ENCODE measurements around the gene HAPLN2.
"Not testable (repeated sequence)": the region's sequence is repeated elsewhere in the genome, so short reads cannot be mapped to it uniquely, and the experiment has no call there.

The HAPLN2 gene

GRCh38 chr1:156616463-156616862 is 2.8 kb upstream of the HAPLN2 start:
- no peak for DNase-seq
- CTCF ChIA-PET = interaction anchor here (1.1 to 2.7 kb wide), 3 partner anchors 8 to 43 kb away, joined by 4 to 8 read pairs (median 5); no protein-coding TSS in a partner anchor
- Mint-ChIP-seq H3K27ac (no peak overlapping the region), H3K9me3 (no peaks in the 10 kb centered on the region), H3K4me1 (no peaks in the 10 kb centered on the region), H3K4me3 (no peak overlapping the region), H3K27me3 (peaks cover 86% of the 10 kb centered on the region), H3K36me3 (no peaks in the 10 kb centered on the region)

- no peak overlapping the region for H3K4me3 Mint-ChIP-seq
- no peak overlapping the region for H3K27ac Mint-ChIP-seq
- no peak for DNase-seq
- no peaks in the 10 kb centered on the region for H3K9me3 Mint-ChIP-seq
- CTCF ChIA-PET = interaction anchor here (0.8 to 2.5 kb wide), 13 partner anchors 11 to 234 kb away, joined by 3 to 27 read pairs (median 7); no protein-coding TSS in a partner anchor
- no peaks in the 10 kb centered on the region for H3K36me3 Mint-ChIP-seq
- peaks cover 3% of the 10 kb centered on the region for H3K4me1 Mint-ChIP-seq
- peaks cover 90% of the 10 kb centered on the region for H3K27me3 Mint-ChIP-seq
Measured at GRCh38 chr1:156619582-156619955, 354 bp downstream of the HAPLN2 start.

- CTCF ChIA-PET = interaction anchor here (0.7 to 11.6 kb wide), 10 partner anchors 10 to 237 kb away, joined by 3 to 264 read pairs (median 8); partner anchors contain the start of genes CRABP2 and NES
- Mint-ChIP-seq H3K36me3 (no peaks in the 10 kb centered on the region), H3K27me3 (peaks cover 87% of the 10 kb centered on the region), H3K27ac (no peak overlapping the region), H3K4me3 (no peak overlapping the region), H3K4me1 (peaks cover 12% of the 10 kb centered on the region), H3K9me3 (no peaks in the 10 kb centered on the region)
- no peak for DNase-seq
Measured at GRCh38 chr1:156622581-156623297, 3.5 kb downstream of the HAPLN2 start.

GRCh38 chr1:156623946-156624813 is 5.0 kb downstream of the HAPLN2 start:
- H3K4me3 Mint-ChIP-seq = peak overlapping the region; percentile 15
- no peaks in the 10 kb centered on the region for H3K9me3 Mint-ChIP-seq
- H3K36me3 Mint-ChIP-seq = no peaks in the 10 kb centered on the region
- CTCF ChIA-PET = interaction anchor here (0.8 to 11.6 kb wide), 31 partner anchors 9 to 239 kb away, joined by 3 to 264 read pairs (median 4); partner anchors contain the start of genes BCAN, CRABP2 and NES
- no peak overlapping the region for H3K27ac Mint-ChIP-seq
- H3K4me1 Mint-ChIP-seq = peaks cover 12% of the 10 kb centered on the region
- DNase-seq = peak; percentile 48
- peaks cover 83% of the 10 kb centered on the region for H3K27me3 Mint-ChIP-seq

DNA sequence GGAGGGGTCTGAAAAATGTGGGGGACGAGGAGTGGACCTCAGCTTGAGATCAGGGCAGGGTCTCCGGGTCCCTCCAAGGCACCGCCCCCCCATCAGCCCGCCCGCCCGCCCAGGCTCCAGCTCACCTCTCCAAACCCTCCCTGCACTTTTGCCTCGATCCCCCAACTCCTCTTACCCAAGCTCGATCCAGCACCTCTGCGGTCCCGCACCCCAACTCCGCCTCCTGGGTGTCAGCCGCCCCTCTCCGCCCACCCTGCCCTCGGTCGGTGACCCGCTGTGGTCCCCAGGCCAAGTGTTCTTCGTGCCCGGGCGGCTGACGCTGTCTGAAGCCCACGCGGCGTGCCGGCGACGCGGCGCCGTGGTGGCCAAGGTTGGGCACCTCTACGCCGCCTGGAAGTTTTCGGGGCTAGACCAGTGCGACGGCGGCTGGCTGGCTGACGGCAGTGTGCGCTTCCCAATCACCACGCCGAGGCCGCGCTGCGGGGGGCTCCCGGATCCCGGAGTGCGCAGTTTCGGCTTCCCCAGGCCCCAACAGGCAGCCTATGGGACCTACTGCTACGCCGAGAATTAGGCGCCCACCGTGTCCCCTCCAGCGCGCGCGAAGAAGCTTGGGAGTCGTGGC is 5.7 kb downstream of the HAPLN2 start:
- Mint-ChIP-seq H3K9me3 (no peaks in the 10 kb centered on the region), H3K36me3 (no peaks in the 10 kb centered on the region), H3K27me3 (peaks cover 83% of the 10 kb centered on the region), H3K27ac (no peak overlapping the region), H3K4me3 (peak overlapping the region; percentile 15), H3K4me1 (peaks cover 12% of the 10 kb centered on the region)
- DNase-seq = no peak
- CTCF ChIA-PET = interaction anchor here (0.8 to 11.6 kb wide), 25 partner anchors 10 to 265 kb away, joined by 3 to 264 read pairs (median 5); partner anchors contain the start of genes BCAN, CRABP2 and NES

DNA sequence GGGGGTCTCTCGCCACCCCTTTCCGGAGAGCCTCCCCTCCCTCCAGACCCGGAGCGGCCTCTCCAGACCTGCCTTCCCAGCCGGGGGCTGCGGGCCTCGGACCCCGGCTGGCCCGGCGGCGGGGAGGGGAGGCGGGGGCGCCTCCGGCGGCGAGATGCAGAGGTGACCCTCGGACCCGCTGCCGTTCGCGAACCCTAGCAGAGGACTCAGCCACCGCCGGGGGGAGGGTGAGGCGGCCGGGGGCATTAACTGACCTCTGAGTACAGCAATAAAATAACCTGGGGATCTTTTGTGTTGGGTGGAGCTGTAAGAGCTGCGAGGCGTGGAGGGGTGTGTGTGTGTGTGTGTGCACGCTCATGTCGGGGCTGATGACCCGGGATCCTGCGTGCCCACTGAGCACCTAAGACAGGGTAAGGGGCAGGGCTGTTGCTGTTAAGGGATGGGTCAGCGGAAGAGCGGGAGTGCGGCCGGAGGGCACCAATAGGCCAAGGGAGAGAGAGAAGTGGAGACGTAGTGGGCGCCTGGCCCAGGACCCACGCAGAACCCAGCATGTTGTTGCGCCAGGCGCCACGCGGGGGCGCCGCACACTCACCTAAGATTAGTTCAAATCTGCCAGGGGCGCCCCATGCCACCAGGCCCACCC is 6.3 kb downstream of the HAPLN2 start:
- peak; percentile 74 for DNase-seq
- Mint-ChIP-seq H3K9me3 (no peaks in the 10 kb centered on the region), H3K36me3 (no peaks in the 10 kb centered on the region), H3K27me3 (peaks cover 84% of the 10 kb centered on the region), H3K27ac (peak overlapping the region; percentile 31), H3K4me3 (peak overlapping the region; percentile 4), H3K4me1 (peaks cover 12% of the 10 kb centered on the region)
- CTCF ChIA-PET = interaction anchor here (0.9 to 11.6 kb wide), 10 partner anchors 8 to 265 kb away, joined by 3 to 264 read pairs (median 12); partner anchors contain the start of genes BCAN and NES

DNA sequence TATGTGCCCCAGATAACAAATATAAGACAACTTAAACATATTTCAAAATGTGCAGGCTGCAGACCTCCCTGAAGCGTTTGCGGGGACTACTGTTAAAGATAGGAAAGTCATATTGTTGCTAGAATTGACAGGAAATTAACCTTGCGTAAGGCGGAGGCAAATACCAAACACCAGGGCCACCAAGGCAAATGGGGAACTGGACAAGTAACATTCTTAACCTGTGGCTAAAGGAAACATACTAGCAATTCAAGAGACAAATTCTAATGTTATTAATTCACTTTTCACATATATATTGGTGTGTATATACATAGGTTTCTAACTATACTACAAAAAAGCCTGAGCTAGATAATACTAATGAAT is 6.8 kb downstream of the HAPLN2 start:
- H3K9me3 Mint-ChIP-seq = no peaks in the 10 kb centered on the region
- no peaks in the 10 kb centered on the region for H3K36me3 Mint-ChIP-seq
- H3K27me3 Mint-ChIP-seq = peaks cover 84% of the 10 kb centered on the region
- no peak overlapping the region for H3K4me3 Mint-ChIP-seq
- peaks cover 12% of the 10 kb centered on the region for H3K4me1 Mint-ChIP-seq
- no peak for DNase-seq
- CTCF ChIA-PET = interaction anchor here (0.6 to 11.6 kb wide), 15 partner anchors 9 to 264 kb away, joined by 3 to 264 read pairs (median 8); partner anchors contain the start of genes BCAN and NES
- H3K27ac Mint-ChIP-seq = no peak overlapping the region

DNA sequence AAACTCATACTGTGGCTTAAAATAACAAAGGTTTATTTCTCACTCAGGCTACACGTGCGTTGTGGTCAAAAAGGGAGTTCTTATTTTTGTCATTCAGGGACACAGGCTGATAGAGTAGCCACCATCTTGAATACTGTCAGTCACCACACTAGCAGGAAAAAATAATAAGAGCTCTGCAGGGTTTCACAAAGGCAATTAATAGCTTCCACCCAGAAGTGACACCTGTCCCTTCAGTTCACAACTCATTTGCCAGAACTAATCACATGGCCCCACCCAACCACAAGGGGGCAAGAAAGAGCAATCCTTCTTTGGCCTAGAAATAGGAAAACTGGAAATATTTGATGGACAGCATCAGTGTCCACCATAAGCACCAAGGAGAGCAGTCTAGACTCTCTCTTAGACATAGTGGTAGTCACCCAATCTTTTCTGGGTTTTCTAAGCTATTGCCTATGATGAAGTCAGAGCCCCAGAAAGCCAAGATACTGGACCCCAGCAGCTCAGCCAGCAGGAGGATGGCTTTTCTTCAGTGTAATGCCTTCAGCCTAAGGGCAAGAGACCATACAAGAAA is 8.2 kb downstream of the HAPLN2 start:
- no peak overlapping the region for H3K4me3 Mint-ChIP-seq
- no peaks in the 10 kb centered on the region for H3K36me3 Mint-ChIP-seq
- peaks cover 12% of the 10 kb centered on the region for H3K4me1 Mint-ChIP-seq
- H3K27me3 Mint-ChIP-seq = peaks cover 84% of the 10 kb centered on the region
- peak; percentile 65 for DNase-seq
- CTCF ChIA-PET = interaction anchor here (0.6 to 11.6 kb wide), 28 partner anchors 10 to 490 kb away, joined by 3 to 264 read pairs (median 5); partner anchors contain the start of genes BCAN, CRABP2 and NES
- no peaks in the 10 kb centered on the region for H3K9me3 Mint-ChIP-seq
- H3K27ac Mint-ChIP-seq = no peak overlapping the region

DNA sequence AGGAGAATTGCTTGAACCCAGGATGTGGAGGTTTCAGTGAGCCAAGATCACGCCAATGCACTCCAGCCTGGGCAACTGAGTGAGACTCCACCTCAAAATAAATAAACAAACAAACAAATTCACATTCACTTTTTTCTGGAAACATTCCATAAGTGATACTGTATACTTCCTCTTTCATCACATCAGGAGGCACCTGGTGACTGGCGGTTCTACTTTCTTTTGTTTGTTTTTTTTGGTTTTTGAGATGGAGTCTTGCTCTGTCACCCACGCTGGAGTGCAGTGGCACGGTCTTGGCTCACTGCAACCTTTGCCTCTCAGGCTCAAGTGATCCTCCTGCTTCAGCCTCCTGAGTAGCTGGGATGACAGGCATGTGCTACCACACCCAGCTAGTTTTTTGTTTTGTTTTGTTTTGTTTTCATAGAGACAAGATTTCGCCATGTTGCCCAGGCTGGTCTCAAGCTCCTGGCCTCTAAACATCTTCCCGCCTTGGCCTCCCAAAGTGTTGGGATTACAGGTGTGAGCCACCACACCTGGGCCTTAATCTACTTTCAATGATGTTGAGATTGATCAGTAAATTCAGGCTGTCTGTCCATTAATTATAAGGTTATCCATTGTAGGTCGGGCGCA is 10.7 kb downstream of the HAPLN2 start:
- no peaks in the 10 kb centered on the region for H3K36me3 Mint-ChIP-seq
- peaks cover 8% of the 10 kb centered on the region for H3K4me1 Mint-ChIP-seq
- peaks cover 82% of the 10 kb centered on the region for H3K27me3 Mint-ChIP-seq
- H3K27ac Mint-ChIP-seq = no peak overlapping the region
- CTCF ChIA-PET = interaction anchor here (0.6 to 11.6 kb wide), 8 partner anchors 10 to 1398 kb away, joined by 3 to 264 read pairs (median 4); partner anchors contain the start of genes CRABP2 and HAPLN2
- H3K4me3 Mint-ChIP-seq = no peak overlapping the region
- no peaks in the 10 kb centered on the region for H3K9me3 Mint-ChIP-seq
- no peak for DNase-seq

GRCh38 chr1:156631152-156631551 is 11.9 kb downstream of the HAPLN2 start:
- not testable (repeated sequence) for H3K9me3 Mint-ChIP-seq, DNase-seq, H3K4me1 Mint-ChIP-seq, H3K36me3 Mint-ChIP-seq, H3K4me3 Mint-ChIP-seq, H3K27ac Mint-ChIP-seq
- peaks cover 80% of the 10 kb centered on the region for H3K27me3 Mint-ChIP-seq
- CTCF ChIA-PET = interaction anchor here (0.6 to 11.6 kb wide), 6 partner anchors 12 to 258 kb away, joined by 3 to 264 read pairs (median 4); partner anchors contain the start of gene HAPLN2

DNA sequence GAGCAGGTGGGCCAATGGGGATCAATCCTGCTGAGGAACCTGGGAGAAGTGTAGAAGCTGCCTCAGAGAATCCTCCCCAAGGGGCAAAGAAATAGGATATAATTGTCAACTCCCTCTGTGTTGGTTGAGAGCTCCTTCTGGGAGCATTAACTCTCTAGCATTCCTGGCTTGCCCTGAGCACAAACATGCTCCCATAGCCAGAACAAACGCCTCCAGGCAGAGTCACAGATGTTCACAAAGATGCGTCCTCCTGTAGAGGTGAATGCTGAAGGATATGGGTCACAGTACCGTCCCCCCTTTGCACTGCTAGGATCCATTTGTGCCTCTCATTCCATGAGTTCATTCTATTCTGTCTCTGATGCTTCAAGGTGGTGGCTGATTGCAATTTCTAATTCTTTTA is 13.1 kb downstream of the HAPLN2 start:
- Mint-ChIP-seq H3K36me3 (no peaks in the 10 kb centered on the region), H3K27ac (no peak overlapping the region), H3K4me1 (no peaks in the 10 kb centered on the region), H3K4me3 (no peak overlapping the region), H3K9me3 (no peaks in the 10 kb centered on the region), H3K27me3 (peaks cover 87% of the 10 kb centered on the region)
- no peak for DNase-seq
- CTCF ChIA-PET = interaction anchor here (1.3 to 11.6 kb wide), 2 partner anchors 26 to 46 kb away, joined by 4 to 264 read pairs; no protein-coding TSS in a partner anchor

- peaks cover 89% of the 10 kb centered on the region for H3K27me3 Mint-ChIP-seq
- DNase-seq = no peak
- no peak overlapping the region for H3K27ac Mint-ChIP-seq
- H3K4me3 Mint-ChIP-seq = no peak overlapping the region
- no peaks in the 10 kb centered on the region for H3K36me3 Mint-ChIP-seq
- CTCF ChIA-PET = interaction anchor here (0.9 kb wide), 1 partner anchor 14 kb away, joined by 3 read pairs; no protein-coding TSS in a partner anchor
- peaks cover 18% of the 10 kb centered on the region for H3K4me1 Mint-ChIP-seq
- H3K9me3 Mint-ChIP-seq = no peaks in the 10 kb centered on the region
Measured at GRCh38 chr1:156638189-156638985, 19.2 kb downstream of the HAPLN2 start.

All from activated naive CD4-positive, alpha-beta T cell treated with anti-CD3 and anti-CD28 coated beads, Interleukin-2, amount 10 ng/mL, durations not matched to agents 7 days and 5 days (primary cell).